IMR-90 (cell line): ENCODE data around the gene ZBTB44. TPM values are rescaled to one million over a fixed set of nuclear protein-coding genes. Genes with fewer than 3 reads are reported as not detected.

Source experiments
- ATAC-seq: fragments of 200-7000 bp; cut with Tn5 transposase; 2 replicates; pipeline ENCODE4 v1.9.1; 2020; ENCODE audit warnings: low read depth, mild to moderate bottlenecking, moderate library complexity
- BruUV-seq: library from RNA; stranded (reverse); fragments of 400-500 nt; replicated peaks from 2 replicates; lab custom pipeline; 2021; lab: Mats Ljungman, UMichigan
- CTCF ChIA-PET: fragments of 300-600 bp; formaldehyde crosslinking; extraction: SDS; loops from one replicate; lab custom pipeline; 2021; ENCODE audit warnings: antibody characterized with exemption; lab: Yijun Ruan, JAX
- POLR2A ChIA-PET: fragments of 300-600 bp; sonication (Branson Sonifier 250); formaldehyde crosslinking; loops from one replicate; lab custom pipeline; 2022; ENCODE audit warnings: antibody characterized with exemption; ENCODE audit not compliant: unreplicated experiment; lab: Charles Lee
- DNase-seq: peaks from one replicate; pipeline ENCODE4 v3.0.0; 2013
- H2AFZ ChIP-seq: replicated peaks from 2 replicates; pipeline ENCODE3; 2013; ENCODE audit warnings: low read length, mild to moderate bottlenecking; ENCODE audit not compliant: poor library complexity
- H2AK5ac ChIP-seq: 2 replicates; pipeline ENCODE4 v1.6.1; 2013; ENCODE audit warnings: low read depth, low read length, inconsistent platforms
- H2AK9ac ChIP-seq: replicated peaks from 2 replicates; pipeline ENCODE3; 2013; ENCODE audit warnings: mild to moderate bottlenecking, low read depth, low read length, moderate library complexity; ENCODE audit not compliant: poor library complexity
- H2BK120ac ChIP-seq: 2 replicates; pipeline ENCODE4 v1.6.1; 2013; ENCODE audit warnings: low read depth, low read length, inconsistent platforms
- H2BK15ac ChIP-seq: 3 replicates; pipeline ENCODE4 v1.6.1; 2013; ENCODE audit warnings: low read depth, low read length, inconsistent platforms
- H2BK20ac ChIP-seq: 2 replicates; pipeline ENCODE4 v1.6.1; 2013; ENCODE audit warnings: low read depth, mild to moderate bottlenecking, inconsistent platforms, low read length, moderate library complexity
- H2BK5ac ChIP-seq: 2 replicates; pipeline ENCODE4 v1.6.1; 2013; ENCODE audit warnings: mild to moderate bottlenecking, low read depth, low read length, inconsistent platforms; ENCODE audit not compliant: poor library complexity, severe bottlenecking
- H3K14ac ChIP-seq: replicated peaks from 2 replicates; pipeline ENCODE4 v1.6.1; 2013; ENCODE audit warnings: low read depth, low read length, inconsistent platforms
- H3K18ac ChIP-seq: 2 replicates; pipeline ENCODE4 v1.6.1; 2013; ENCODE audit warnings: low read depth, low read length, control low read depth
- H3K23ac ChIP-seq: 2 replicates; pipeline ENCODE4 v1.6.1; 2013; ENCODE audit warnings: low read depth, low read length, inconsistent platforms
- H3K27ac ChIP-seq: 2 replicates; pipeline ENCODE4 v1.5.1; 2013; ENCODE audit warnings: mild to moderate bottlenecking, control low read depth, low read length; ENCODE audit not compliant: insufficient read depth
- H3K27me3 ChIP-seq: 2 replicates; pipeline ENCODE4 v1.6.1; 2013; ENCODE audit warnings: low read length; ENCODE audit not compliant: control insufficient read depth, insufficient read depth
- H3K36me3 ChIP-seq: 2 replicates; pipeline ENCODE4 v1.6.1; 2013; ENCODE audit warnings: low read length, mixed read lengths; ENCODE audit not compliant: control insufficient read depth, insufficient read depth
- H3K4ac ChIP-seq: 2 replicates; pipeline ENCODE4 v1.6.1; 2013; ENCODE audit warnings: low read depth, low read length, inconsistent platforms
- H3K4me1 ChIP-seq: 2 replicates; pipeline ENCODE4 v1.6.1; 2013; ENCODE audit warnings: low read length, mixed read lengths; ENCODE audit not compliant: control insufficient read depth, insufficient read depth
- H3K4me2 ChIP-seq: 2 replicates; pipeline ENCODE4 v1.6.1; 2013; ENCODE audit warnings: low read depth, mild to moderate bottlenecking, control low read depth, low read length, moderate library complexity
- H3K4me3 ChIP-seq: 2 replicates; pipeline ENCODE4 v1.5.1; 2013; ENCODE audit warnings: low read depth, mild to moderate bottlenecking, control low read depth, low read length, moderate library complexity; ENCODE audit not compliant: insufficient read depth
- H3K56ac ChIP-seq: 2 replicates; pipeline ENCODE4 v1.6.1; 2013; ENCODE audit warnings: low read length, inconsistent platforms; ENCODE audit not compliant: insufficient read depth; ENCODE audit errors: extremely low read depth
- H3K79me1 ChIP-seq, 2 experiments: 2 replicates each; pipeline ENCODE4 v1.6.1; 2013; ENCODE audit warnings: low read length in 2 of 2, inconsistent platforms in 1 of 2, low read depth in 1 of 2
- H3K9ac ChIP-seq: 2 replicates; pipeline ENCODE4 v1.6.1; 2013; ENCODE audit warnings: low read depth, low read length, control low read depth
- H3K9me1 ChIP-seq: 2 replicates; pipeline ENCODE4 v1.6.1; 2013; ENCODE audit warnings: low read length, inconsistent platforms; ENCODE audit not compliant: insufficient read depth
- H3K9me3 ChIP-seq: 2 replicates; pipeline ENCODE4 v1.6.1; 2013; ENCODE audit warnings: low read length; ENCODE audit not compliant: control insufficient read depth, insufficient read depth
- H4K20me1 ChIP-seq: 2 replicates; pipeline ENCODE4 v1.6.1; 2013; ENCODE audit warnings: low read length, inconsistent platforms; ENCODE audit not compliant: insufficient read depth
- H4K5ac ChIP-seq: 2 replicates; pipeline ENCODE4 v1.6.1; 2013; ENCODE audit warnings: mild to moderate bottlenecking, low read depth, low read length, control low read depth
- H4K8ac ChIP-seq, 2 experiments: 2 replicates each; pipeline ENCODE4 v1.6.1; 2013; ENCODE audit warnings: low read depth in 2 of 2, low read length in 2 of 2, control low read depth in 1 of 2, inconsistent platforms in 1 of 2
- H4K91ac ChIP-seq: 2 replicates; pipeline ENCODE4 v1.6.1; 2013; ENCODE audit warnings: low read depth, low read length, inconsistent platforms; ENCODE audit not compliant: insufficient read depth
- BHLHE40 ChIP-seq: fragments of 150-350 bp; IDR thresholded peaks from 2 replicates; pipeline ENCODE4 v1.6.1; 2016; ENCODE audit warnings: mild to moderate bottlenecking, low read depth, low read length
- FOS ChIP-seq: fragments of 150-350 bp; IDR thresholded peaks from 2 replicates; pipeline ENCODE4 v1.6.1; 2016; ENCODE audit warnings: low read depth, low read length
- MAFK ChIP-seq: IDR thresholded peaks from 2 replicates; pipeline ENCODE4 v1.6.1; 2012; ENCODE audit warnings: low read depth, low read length, improper control_type of control experiment
- MAZ ChIP-seq: IDR thresholded peaks from 2 replicates; pipeline ENCODE4 v1.6.1; 2012; ENCODE audit warnings: low read depth, mild to moderate bottlenecking, low read length, improper control_type of control experiment, moderate library complexity, borderline replicate concordance
- MXI1 ChIP-seq: IDR thresholded peaks from 2 replicates; pipeline ENCODE4 v1.6.1; 2012; ENCODE audit warnings: low read depth, mild to moderate bottlenecking, low read length, moderate library complexity, borderline replicate concordance
- RCOR1 ChIP-seq: IDR thresholded peaks from 2 replicates; pipeline ENCODE4 v1.6.1; 2012; ENCODE audit warnings: mild to moderate bottlenecking, low read length, improper control_type of control experiment; ENCODE audit not compliant: insufficient replicate concordance
- RFX5 ChIP-seq: IDR thresholded peaks from 2 replicates; pipeline ENCODE4 v1.8.0; 2012; ENCODE audit warnings: low read depth, mild to moderate bottlenecking, low read length, moderate library complexity
- SMC3 ChIP-seq: fragments of 150-350 bp; IDR thresholded peaks from 2 replicates; pipeline ENCODE4 v1.6.1; 2016; ENCODE audit warnings: low read depth, mild to moderate bottlenecking, antibody characterized with exemption, low read length, moderate library complexity
- WGBS, 2 experiments: methylation state at CpG; one replicate each; pipeline versions ENCODE4 v1.1.5 to v1.1.7; 2013; ENCODE audit warnings: missing lambda C conversion rate in 2 of 2; ENCODE audit not compliant: insufficient read length in 1 of 2; ENCODE audit errors: extremely low coverage in 2 of 2; 5-methylcytosine and 5-hydroxymethylcytosine counted together
- dilution Hi-C: fragments of 300-500 bp; cut with HindIII; formaldehyde crosslinking; loops from one replicate; pipeline ENCODE4 v1.14.3; 2018; ENCODE audit warnings: low sequenced_read_pairs; ENCODE audit not compliant: unreplicated experiment
- in situ Hi-C: fragments of 300-500 bp; cut with MboI; formaldehyde crosslinking; loops from 3 replicates; pipeline ENCODE4 v1.14.3; 2019; ENCODE audit warnings: low sequenced_read_pairs, inconsistent platforms, mixed read lengths
- intact Hi-C: fragments of 100-400 bp; cut with micrococcal nuclease; formaldehyde crosslinking; loops from 2 replicates; pipeline ENCODE4 v1.10.0; 2022
- polyA plus RNA-seq, 3 experiments: library from polyadenylated mRNA; depleted of rRNA; stranded (reverse); fragments of >200 nt; gene quantifications; 2 replicates each; pipeline ENCODE4 v1.2.3, GENCODE V29; 2012; ENCODE audit warnings: low replicate concordance in 1 of 3
- total RNA-seq: library from RNA; depleted of rRNA; stranded (reverse); fragments of >200 nt; gene quantifications from 2 replicates; pipeline ENCODE4 v1.2.3, GENCODE V29; 2012
- TF ChIP-seq, protein P1 (sequence below): conservative IDR thresholded peaks from 2 replicates; pipeline ENCODE4 v1.5.1; 2012; ENCODE audit warnings: mild to moderate bottlenecking, low read depth, low read length, improper control_type of control experiment
- TF ChIP-seq, protein P2 (sequence below): fragments of 150-350 bp; IDR thresholded peaks from 2 replicates; pipeline ENCODE4 v1.6.1; 2016; ENCODE audit warnings: low read depth, mild to moderate bottlenecking, low read length, moderate library complexity, borderline replicate concordance

ZBTB44 gene
- total and polyA plus RNA-seq, 2 of the 4 experiments (the other 2 are of a cell fraction) = 6.9 to 23.3 TPM

DNA sequence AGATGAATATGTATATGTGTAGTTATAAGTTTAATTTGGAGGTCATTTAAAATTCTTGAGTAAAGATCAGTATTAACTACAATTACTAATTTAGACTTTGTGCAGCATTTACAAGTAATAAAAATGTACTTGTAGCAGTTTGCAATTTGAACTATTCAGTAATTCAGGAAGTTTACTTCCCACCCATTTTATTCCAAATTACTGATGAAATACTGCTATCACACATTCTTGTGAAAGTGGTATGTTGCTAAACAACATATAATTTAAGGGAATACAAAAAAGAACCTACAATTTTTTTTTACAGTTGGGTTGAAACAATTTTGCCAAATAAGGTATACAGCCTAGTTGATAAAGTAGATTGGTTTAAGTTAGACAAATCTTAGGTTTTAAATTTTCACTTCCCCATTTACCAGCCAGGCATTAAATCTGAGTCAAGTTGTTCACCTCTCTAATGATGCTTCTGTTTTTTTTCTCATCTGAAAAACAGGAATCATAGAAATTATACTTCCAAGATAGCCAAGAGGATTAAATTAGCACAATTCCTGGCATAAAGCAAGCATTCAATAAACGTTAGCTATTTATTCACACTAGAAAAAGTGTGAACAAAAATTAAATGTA, 45.3 kb downstream of the ZBTB44 start:
- Histone ChIP-seq H2BK20ac (no peak overlapping the region), H2BK120ac (no peak overlapping the region), H3K9ac (no peak overlapping the region), H3K18ac (no peak overlapping the region), H3K4me3 (no peak overlapping the region), H4K5ac (no peak overlapping the region), H2AK9ac (no peak overlapping the region), H3K4me2 (no peak overlapping the region), H4K91ac (no peak overlapping the region), H4K8ac (no peak overlapping the region), H2AK5ac (no peak overlapping the region), H3K14ac (no peak overlapping the region), H3K4me1 (no peaks in the 10 kb centered on the region), H3K9me3 (no peaks in the 10 kb centered on the region), H3K79me1 (no peaks in the 10 kb centered on the region; a peak in 1 of 4 replicates), H3K36me3 (no peaks in the 10 kb centered on the region; the same call in 1 of the 2 replicates), H3K4ac (no peak overlapping the region), H3K27me3 (no peaks in the 10 kb centered on the region), H2BK15ac (no peak overlapping the region), H2AFZ (no peak overlapping the region), H4K20me1 (no peaks in the 10 kb centered on the region), H3K27ac (no peak overlapping the region), H2BK5ac (no peak overlapping the region), H3K9me1 (no peaks in the 10 kb centered on the region), H3K23ac (no peak overlapping the region), H3K56ac (no peak overlapping the region)
- in situ Hi-C loops (no loop called here), intact Hi-C loops (no loop called here), dilution Hi-C loops (no loop called here)
- no CpG with 5 or more reads among the region's 1 CpG for WGBS, 2 experiments
- no peak for ATAC-seq
- DNase-seq = no peak
- ChIA-PET CTCF (interaction anchor here (0.6 kb wide), 1 partner anchor 383 kb away, joined by 3 read pairs; no protein-coding TSS in a partner anchor), POLR2A (no interaction called here)
- no TSS peak for BruUV-seq
- no peak for TF ChIP-seq MAZ
- no peak for TF ChIP-seq RCOR1
- TF ChIP-seq FOS = no peak
- no peak for TF ChIP-seq MAFK
- TF ChIP-seq BHLHE40 = no peak
- TF ChIP-seq, protein P1, sequence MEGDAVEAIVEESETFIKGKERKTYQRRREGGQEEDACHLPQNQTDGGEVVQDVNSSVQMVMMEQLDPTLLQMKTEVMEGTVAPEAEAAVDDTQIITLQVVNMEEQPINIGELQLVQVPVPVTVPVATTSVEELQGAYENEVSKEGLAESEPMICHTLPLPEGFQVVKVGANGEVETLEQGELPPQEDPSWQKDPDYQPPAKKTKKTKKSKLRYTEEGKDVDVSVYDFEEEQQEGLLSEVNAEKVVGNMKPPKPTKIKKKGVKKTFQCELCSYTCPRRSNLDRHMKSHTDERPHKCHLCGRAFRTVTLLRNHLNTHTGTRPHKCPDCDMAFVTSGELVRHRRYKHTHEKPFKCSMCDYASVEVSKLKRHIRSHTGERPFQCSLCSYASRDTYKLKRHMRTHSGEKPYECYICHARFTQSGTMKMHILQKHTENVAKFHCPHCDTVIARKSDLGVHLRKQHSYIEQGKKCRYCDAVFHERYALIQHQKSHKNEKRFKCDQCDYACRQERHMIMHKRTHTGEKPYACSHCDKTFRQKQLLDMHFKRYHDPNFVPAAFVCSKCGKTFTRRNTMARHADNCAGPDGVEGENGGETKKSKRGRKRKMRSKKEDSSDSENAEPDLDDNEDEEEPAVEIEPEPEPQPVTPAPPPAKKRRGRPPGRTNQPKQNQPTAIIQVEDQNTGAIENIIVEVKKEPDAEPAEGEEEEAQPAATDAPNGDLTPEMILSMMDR = no peak
- no peak for TF ChIP-seq MXI1
- TF ChIP-seq, protein P2, sequence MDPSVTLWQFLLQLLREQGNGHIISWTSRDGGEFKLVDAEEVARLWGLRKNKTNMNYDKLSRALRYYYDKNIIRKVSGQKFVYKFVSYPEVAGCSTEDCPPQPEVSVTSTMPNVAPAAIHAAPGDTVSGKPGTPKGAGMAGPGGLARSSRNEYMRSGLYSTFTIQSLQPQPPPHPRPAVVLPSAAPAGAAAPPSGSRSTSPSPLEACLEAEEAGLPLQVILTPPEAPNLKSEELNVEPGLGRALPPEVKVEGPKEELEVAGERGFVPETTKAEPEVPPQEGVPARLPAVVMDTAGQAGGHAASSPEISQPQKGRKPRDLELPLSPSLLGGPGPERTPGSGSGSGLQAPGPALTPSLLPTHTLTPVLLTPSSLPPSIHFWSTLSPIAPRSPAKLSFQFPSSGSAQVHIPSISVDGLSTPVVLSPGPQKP = no peak
- no peak for TF ChIP-seq SMC3
- TF ChIP-seq RFX5 = no peak
